Right hindlimb (tissue), 1 donor: ENCODE results near the gene FRMD4A.
"Not testable (repeated sequence)": the region's sequence is repeated elsewhere in the genome, so short reads cannot be mapped to it uniquely, and the experiment has no call there.

Experiments
- DNase-seq: peaks from one replicate; pipeline ENCODE4 v3.0.0-alpha.2; 2018

FRMD4A gene

GRCh38 chr10:13729586-13730305 is 601.0 kb downstream of the FRMD4A start:
- no peak for DNase-seq

DNA sequence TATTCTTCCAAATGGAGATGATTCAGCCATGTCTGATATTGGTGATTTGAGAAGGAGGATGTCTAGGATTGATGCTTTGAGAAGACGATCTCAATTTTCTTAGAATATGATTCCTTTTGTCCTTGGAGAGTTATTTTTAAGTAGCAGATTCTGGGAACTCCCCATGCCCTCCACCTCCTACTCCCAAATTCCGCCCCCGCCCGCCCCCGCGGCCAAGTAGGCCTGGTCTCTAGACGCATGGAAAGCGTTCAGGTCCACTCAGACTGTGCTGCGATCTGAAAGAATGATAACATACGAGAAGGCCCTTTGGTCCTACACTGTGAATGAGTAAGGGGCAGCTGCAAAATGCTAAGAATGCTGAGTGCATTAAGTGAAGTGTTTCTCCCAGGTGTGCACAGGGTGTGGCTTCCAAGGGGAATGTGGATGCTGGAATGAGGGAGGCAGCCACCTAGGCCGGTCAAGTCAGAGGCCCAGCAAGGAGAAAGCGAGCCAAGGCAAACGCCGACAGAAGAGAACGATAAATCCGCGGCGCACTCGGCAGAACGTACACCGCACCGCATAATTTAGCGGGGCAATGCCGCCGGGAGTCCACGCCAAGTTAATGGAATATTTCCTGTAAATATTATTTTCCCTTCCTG is 601.7 kb downstream of the FRMD4A start:
- no peak for DNase-seq

DNA sequence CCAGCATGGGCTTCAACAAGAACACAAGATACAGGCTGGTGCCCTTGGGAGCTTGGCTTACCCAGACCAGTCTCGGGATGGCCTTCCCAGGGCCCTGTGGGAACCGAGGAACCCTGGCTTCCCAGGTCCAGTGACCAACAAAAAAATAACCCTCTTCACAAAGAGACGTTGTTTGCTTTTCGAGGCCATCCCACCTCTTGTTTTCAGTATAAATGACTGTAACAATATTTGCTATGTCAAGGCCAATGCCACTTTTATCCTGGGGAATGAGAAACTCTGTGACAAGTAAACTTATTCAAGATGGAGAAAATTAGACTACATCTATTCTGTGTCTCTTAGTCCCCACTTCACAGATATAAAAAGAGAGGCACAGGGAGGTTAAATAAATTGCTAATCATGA is 605.1 kb downstream of the FRMD4A start:
- no peak for DNase-seq

DNA sequence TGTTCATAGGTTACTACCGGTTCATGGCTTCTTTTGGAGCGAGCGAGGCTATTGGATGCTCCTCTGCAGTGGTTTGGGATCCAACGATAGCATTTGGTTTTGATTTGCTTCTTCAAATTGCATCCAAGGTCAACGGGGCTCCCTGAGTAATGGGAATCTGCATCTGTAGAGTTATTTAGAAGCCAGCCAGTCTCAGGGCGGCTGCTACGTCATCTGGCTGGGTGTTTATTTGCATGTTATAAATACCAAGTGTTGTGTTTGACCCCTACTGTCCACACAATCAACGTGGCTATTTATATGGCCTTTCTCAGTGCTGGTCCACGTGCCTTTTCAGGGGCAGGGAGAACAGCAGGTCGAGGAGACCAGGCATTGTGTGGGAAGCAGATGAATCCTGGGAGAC is 606.2 kb downstream of the FRMD4A start:
- DNase-seq, result peak; percentile 80

- no peak for DNase-seq
Observed at GRCh38 chr10:13722747-13723653, 607.7 kb downstream of the FRMD4A start.

- no peak for DNase-seq
Observed at GRCh38 chr10:13721486-13721885, 609.2 kb downstream of the FRMD4A start.

- DNase-seq, result no peak
Observed at GRCh38 chr10:13720699-13721098, 610.0 kb downstream of the FRMD4A start.

DNA sequence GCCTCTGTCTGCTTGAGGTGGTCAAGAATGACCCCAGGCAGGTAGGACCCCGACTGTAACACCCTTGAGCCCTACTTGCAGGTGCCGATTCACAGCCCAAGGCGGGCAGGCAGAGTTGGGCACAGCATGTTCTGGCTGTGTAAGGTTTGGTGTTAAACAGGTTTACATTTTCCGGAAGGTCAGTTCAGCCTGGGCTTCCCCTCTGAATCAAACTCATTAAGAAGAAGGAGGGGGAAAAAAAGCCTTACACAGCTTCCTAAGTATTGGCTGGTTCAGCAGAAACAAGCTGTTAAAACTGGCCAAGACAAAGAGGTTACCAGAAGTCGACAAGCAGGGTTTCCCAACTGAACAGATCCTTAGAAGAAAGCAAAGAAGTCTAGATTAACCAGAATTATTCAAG is 611.3 kb downstream of the FRMD4A start:
- DNase-seq, result no peak

- no peak for DNase-seq
Observed at GRCh38 chr10:13718820-13719219, 611.9 kb downstream of the FRMD4A start.

- DNase-seq, result peak; percentile 92
Observed at GRCh38 chr10:13717936-13718772, 612.6 kb downstream of the FRMD4A start.

GRCh38 chr10:13717571-13717935 is 613.2 kb downstream of the FRMD4A start:
- DNase-seq, result no peak

DNA sequence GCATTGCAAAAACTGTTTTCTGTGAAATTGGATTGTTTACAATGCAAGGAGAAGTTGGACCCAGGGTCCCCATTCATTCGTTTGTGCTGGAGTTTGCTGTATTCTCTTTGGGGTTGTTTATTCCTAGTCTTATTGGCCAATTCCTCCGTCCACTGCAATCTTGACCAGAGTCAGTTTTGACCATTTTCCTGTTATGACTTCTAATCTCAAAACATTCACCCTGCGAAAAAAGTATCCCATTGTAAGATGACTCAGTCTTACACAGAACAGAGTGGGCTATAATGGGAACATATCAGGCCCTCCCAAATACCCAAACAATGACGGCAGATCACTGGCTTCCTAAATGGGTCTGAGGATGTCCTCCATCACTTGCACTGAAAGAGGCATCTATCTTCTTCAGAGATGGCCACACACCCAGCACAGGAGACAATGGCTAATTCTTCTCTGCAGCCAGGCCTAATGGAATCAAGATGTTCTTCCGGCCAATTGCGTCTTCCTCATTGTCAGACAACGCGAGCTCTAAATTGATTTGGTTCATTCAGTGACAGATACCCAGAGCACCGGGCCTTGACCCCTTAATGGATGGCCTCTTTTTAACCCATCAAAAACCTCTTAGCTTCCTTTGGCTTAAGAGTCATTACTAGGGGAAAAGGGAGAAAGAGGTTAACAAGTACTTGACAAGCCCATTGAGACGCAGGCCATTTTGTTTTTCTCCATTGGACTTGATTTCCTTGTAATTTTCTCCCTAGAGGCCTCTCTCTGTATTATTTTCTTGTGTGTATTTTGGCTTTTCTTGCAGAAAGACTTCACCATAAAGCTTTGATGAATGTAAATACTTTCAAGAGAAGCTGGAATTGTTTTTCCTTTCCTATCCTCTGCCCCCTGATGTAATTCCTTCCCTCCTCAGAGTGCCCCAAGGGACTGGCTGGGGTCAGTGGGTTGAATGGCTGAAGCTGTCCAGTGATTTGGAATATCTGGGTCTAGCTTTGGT is 614.3 kb downstream of the FRMD4A start:
- DNase-seq, result peak; percentile 47

GRCh38 chr10:13715596-13715995 is 615.1 kb downstream of the FRMD4A start:
- not testable (repeated sequence) for DNase-seq

DNA sequence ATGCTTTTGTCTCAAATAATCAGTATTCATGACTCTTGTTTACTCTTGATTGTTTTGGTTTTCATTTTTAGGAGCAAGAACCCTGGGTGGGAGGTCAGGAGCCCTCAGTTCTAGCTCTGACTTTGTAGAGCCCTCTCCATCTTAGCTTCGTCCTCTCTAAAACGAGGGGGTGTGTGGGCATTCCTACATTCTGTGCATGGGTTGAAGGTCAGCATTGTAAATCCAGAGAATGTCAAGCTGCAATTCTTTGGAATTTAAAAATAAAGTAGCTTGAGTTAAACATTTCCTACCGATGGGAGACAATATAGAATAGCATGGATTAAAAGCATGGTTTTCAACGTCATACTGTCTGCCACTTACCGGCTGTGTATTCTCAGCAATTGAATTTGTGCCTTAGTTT is 615.6 kb downstream of the FRMD4A start:
- DNase-seq, result no peak

GRCh38 chr10:13712837-13713581 is 617.7 kb downstream of the FRMD4A start:
- DNase-seq, result peak; percentile 47

- DNase-seq, result no peak
Observed at GRCh38 chr10:13712476-13712836, 618.3 kb downstream of the FRMD4A start.

DNA sequence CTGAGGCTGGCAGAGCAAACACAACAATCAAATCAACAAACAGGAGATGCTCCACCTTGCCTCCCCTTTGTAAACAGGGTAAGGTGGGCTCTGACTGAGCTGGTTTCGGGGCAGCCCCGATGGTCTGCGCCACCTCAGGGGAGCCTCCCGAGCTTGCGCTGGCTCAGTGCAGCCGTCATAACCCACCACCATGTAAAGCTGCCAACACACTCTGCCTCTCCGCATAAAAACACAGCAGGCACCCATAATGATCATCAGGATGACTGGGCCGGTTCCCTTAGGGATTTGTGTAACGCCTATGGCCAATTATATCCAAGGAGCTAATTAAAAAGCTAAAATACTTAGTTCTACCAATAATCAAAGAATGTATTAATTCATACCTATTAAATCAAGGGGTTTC is 619.4 kb downstream of the FRMD4A start:
- no peak for DNase-seq

- peak; percentile 75 for DNase-seq
Observed at GRCh38 chr10:13709931-13710650, 620.6 kb downstream of the FRMD4A start.

DNA sequence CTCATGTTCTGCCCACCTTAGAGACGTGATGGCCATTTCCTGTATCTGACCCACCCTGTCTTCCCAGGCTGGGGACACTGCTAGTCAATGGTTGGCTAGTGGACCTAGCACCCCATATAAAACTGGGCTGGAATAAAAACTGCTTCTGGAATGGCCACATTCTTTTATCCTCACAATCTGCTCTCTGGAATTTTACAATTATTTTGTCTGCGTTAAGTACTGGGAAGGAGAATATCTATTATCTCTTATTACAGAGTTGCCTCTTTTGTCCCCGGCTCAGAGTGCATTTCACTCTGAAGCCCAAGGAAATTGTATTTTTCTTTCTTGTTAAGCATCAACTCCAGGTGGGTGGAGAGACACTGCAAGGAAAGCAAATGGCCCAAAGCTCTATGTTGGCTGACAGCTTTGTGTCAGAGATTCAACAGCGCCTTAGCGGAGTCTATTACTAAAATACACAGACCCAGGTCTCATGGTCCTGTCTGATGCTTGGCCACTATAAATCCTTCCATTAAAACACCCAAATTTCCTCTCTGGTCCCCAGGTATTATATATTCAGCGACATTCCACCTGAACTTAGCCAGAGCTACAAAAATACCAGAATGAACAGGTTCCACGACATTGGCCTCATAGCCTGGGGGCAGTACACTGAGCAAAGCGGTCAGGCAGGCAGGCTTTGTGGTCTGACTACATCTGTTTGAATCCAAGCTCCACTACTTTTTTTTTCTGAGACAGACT is 622.3 kb downstream of the FRMD4A start:
- no peak for DNase-seq
